Skeletal muscle tissue (tissue), 4 donors: ENCODE data around the gene NPHP4. TPM values are rescaled to one million over a fixed set of nuclear protein-coding genes. Genes with fewer than 3 reads are reported as not detected.
"Not testable (repeated sequence)": the region's sequence is repeated elsewhere in the genome, so short reads cannot be mapped to it uniquely, and the experiment has no call there.

Experiments used
- H3K27ac ChIP-seq: one replicate; pipeline ENCODE4 v1.7.0; 2013; ENCODE audit warnings: mild to moderate bottlenecking, low read depth, low read length, inconsistent platforms
- H3K27me3 ChIP-seq, 3 donors: one replicate each; pipeline ENCODE4 v1.7.0; 2013; ENCODE audit warnings: low read length in 3 of 3; ENCODE audit not compliant: control insufficient read depth in 3 of 3, insufficient read depth in 3 of 3
- H3K36me3 ChIP-seq, 3 donors: one replicate each; pipeline ENCODE4 v1.7.0; 2013; ENCODE audit warnings: low read length in 3 of 3; ENCODE audit not compliant: control insufficient read depth in 3 of 3, insufficient read depth in 3 of 3
- H3K4me1 ChIP-seq, 3 donors: one replicate each; pipeline ENCODE4 v1.7.0; 2013; ENCODE audit warnings: low read length in 3 of 3, mild to moderate bottlenecking in 3 of 3; ENCODE audit not compliant: control insufficient read depth in 3 of 3, insufficient read depth in 3 of 3
- H3K4me3 ChIP-seq, 3 donors: one replicate each; pipeline ENCODE4 v1.7.0; 2013; ENCODE audit warnings: low read length in 3 of 3
- H3K9ac ChIP-seq, 3 donors: one replicate each; pipeline ENCODE4 v1.7.0; 2013; ENCODE audit warnings: low read length in 3 of 3, mild to moderate bottlenecking in 3 of 3, moderate library complexity in 2 of 3, low read depth in 1 of 3
- H3K9me3 ChIP-seq, 3 donors: one replicate each; pipeline ENCODE4 v1.7.0; 2013; ENCODE audit warnings: low read length in 3 of 3; ENCODE audit not compliant: control insufficient read depth in 3 of 3
- total RNA-seq: library from RNA; depleted of rRNA; stranded (reverse); fragments of >200 nt; gene quantifications from one replicate; pipeline ENCODE4 v1.2.3, GENCODE V29; 2014
- donor health status: Osteomylitis.

Gene NPHP4
- total RNA-seq, 1 donor from 2014 or later = 5.2 TPM

GRCh38 chr1:5860277-5860676, 131.9 kb downstream of the NPHP4 start:
- H3K27me3 ChIP-seq = no peaks in the 10 kb centered on the region
- H3K4me1 ChIP-seq = no peaks in the 10 kb centered on the region

GRCh38 chr1:5859766-5860165, 132.5 kb downstream of the NPHP4 start:
- Histone ChIP-seq H3K4me1 (no peaks in the 10 kb centered on the region), H3K4me3 (no peak overlapping the region)

More at GRCh38 chr1:5860277-5860676, 131.9 kb downstream of the NPHP4 start:
- H3K9me3 ChIP-seq = no peaks in the 10 kb centered on the region
- no peak overlapping the region for H3K27ac ChIP-seq
- no peak overlapping the region for H3K4me3 ChIP-seq
- peaks cover 0 to 12% (median 2%) of the 10 kb centered on the region in 3 donors for H3K36me3 ChIP-seq
- H3K9ac ChIP-seq = no peak overlapping the region

GRCh38 chr1:5858844-5859407, 133.3 kb downstream of the NPHP4 start:
- H3K4me1 ChIP-seq = no peaks in the 10 kb centered on the region
- no peak overlapping the region for H3K9ac ChIP-seq
- peaks cover 0 to 12% (median 2%) of the 10 kb centered on the region in 3 donors for H3K36me3 ChIP-seq
- H3K4me3 ChIP-seq = no peak overlapping the region
- no peaks in the 10 kb centered on the region for H3K27me3 ChIP-seq
- no peaks in the 10 kb centered on the region for H3K9me3 ChIP-seq
- H3K27ac ChIP-seq = no peak overlapping the region

More at GRCh38 chr1:5859766-5860165, 132.5 kb downstream of the NPHP4 start:
- no peaks in the 10 kb centered on the region for H3K9me3 ChIP-seq
- no peak overlapping the region for H3K9ac ChIP-seq
- H3K36me3 ChIP-seq = peaks cover 0 to 12% (median 2%) of the 10 kb centered on the region in 3 donors
- H3K27me3 ChIP-seq = no peaks in the 10 kb centered on the region
- no peak overlapping the region for H3K27ac ChIP-seq

- Histone ChIP-seq H3K9me3 (no peaks in the 10 kb centered on the region), H3K27me3 (no peaks in the 10 kb centered on the region), H3K4me1 (no peaks in the 10 kb centered on the region), H3K4me3 (no peak overlapping the region), H3K27ac (no peak overlapping the region), H3K36me3 (peaks cover 0 to 11% (median 2%) of the 10 kb centered on the region in 3 donors), H3K9ac (no peak overlapping the region)
Observed at GRCh38 chr1:5858246-5858645, 134.0 kb downstream of the NPHP4 start.

GRCh38 chr1:5857508-5858090, 134.6 kb downstream of the NPHP4 start:
- no peak overlapping the region for H3K4me3 ChIP-seq
- no peaks in the 10 kb centered on the region for H3K9me3 ChIP-seq
- no peak overlapping the region for H3K9ac ChIP-seq
- no peaks in the 10 kb centered on the region for H3K4me1 ChIP-seq
- no peak overlapping the region for H3K27ac ChIP-seq
- peaks cover 0 to 6% (median 2%) of the 10 kb centered on the region in 3 donors for H3K36me3 ChIP-seq
- peaks cover 0 to 6% (median 0%) of the 10 kb centered on the region in 3 donors for H3K27me3 ChIP-seq

- Histone ChIP-seq H3K4me3 (no peak overlapping the region), H3K36me3 (peaks cover 0 to 4% (median 0%) of the 10 kb centered on the region in 3 donors), H3K4me1 (no peaks in the 10 kb centered on the region), H3K27ac (no peak overlapping the region), H3K9me3 (no peaks in the 10 kb centered on the region), H3K27me3 (peaks cover 0 to 6% (median 0%) of the 10 kb centered on the region in 3 donors), H3K9ac (no peak overlapping the region)
Observed at GRCh38 chr1:5857011-5857410, 135.2 kb downstream of the NPHP4 start.

- H3K4me1 ChIP-seq = no peaks in the 10 kb centered on the region
- H3K36me3 ChIP-seq = peaks cover 0 to 2% (median 0%) of the 10 kb centered on the region in 3 donors
- no peak overlapping the region for H3K27ac ChIP-seq
- H3K27me3 ChIP-seq = peaks cover 0 to 6% (median 0%) of the 10 kb centered on the region in 3 donors
- no peak overlapping the region for H3K4me3 ChIP-seq
- H3K9me3 ChIP-seq = no peaks in the 10 kb centered on the region
- H3K9ac ChIP-seq = no peak overlapping the region
Observed at GRCh38 chr1:5856246-5856815, 135.9 kb downstream of the NPHP4 start.

GRCh38 chr1:5855196-5855897, 136.9 kb downstream of the NPHP4 start:
- Histone ChIP-seq H3K4me3 (no peak overlapping the region), H3K9me3 (no peaks in the 10 kb centered on the region), H3K9ac (no peak overlapping the region), H3K27ac (no peak overlapping the region), H3K4me1 (no peaks in the 10 kb centered on the region), H3K36me3 (peaks cover 0 to 1% (median 0%) of the 10 kb centered on the region in 3 donors), H3K27me3 (peaks cover 0 to 6% (median 0%) of the 10 kb centered on the region in 3 donors)

- Histone ChIP-seq H3K27ac (no peak overlapping the region), H3K27me3 (peaks cover 0 to 6% (median 0%) of the 10 kb centered on the region in 3 donors), H3K9ac (no peak overlapping the region), H3K36me3 (no peaks in the 10 kb centered on the region), H3K4me1 (no peaks in the 10 kb centered on the region), H3K9me3 (no peaks in the 10 kb centered on the region), H3K4me3 (no peak overlapping the region)
Observed at GRCh38 chr1:5854754-5855153, 137.5 kb downstream of the NPHP4 start.

- H3K27ac ChIP-seq, H3K9me3 ChIP-seq, H3K4me3 ChIP-seq, H3K36me3 ChIP-seq, H3K4me1 ChIP-seq, H3K9ac ChIP-seq: not testable (repeated sequence)
- peaks cover 0 to 11% (median 4%) of the 10 kb centered on the region in 3 donors for H3K27me3 ChIP-seq
Observed at GRCh38 chr1:5853858-5854257, 138.4 kb downstream of the NPHP4 start.
